Activated CD4-positive, alpha-beta T cell treated with anti-CD3 and anti-CD28 coated beads, Interleukin-2, amount 50 U/mL, for 1 hour (primary cell): Measurements from ENCODE around the gene SEMA5A.

Experiments
- DNase-seq: peaks from one replicate; pipeline ENCODE4 v3.0.0-alpha.2; 2020

Gene SEMA5A

GRCh38 chr5:9045946-9046345 lies 499.9 kb downstream of the SEMA5A start:
- DNase-seq = no peak

- DNase-seq = no peak
These were observed 503.6 kb downstream of the SEMA5A start for GRCh38 chr5:9042241-9042640.

GRCh38 chr5:9040475-9040874 lies 505.4 kb downstream of the SEMA5A start:
- DNase-seq = no peak

GRCh38 chr5:9037048-9037447 lies 508.8 kb downstream of the SEMA5A start:
- DNase-seq = no peak

GRCh38 chr5:9035346-9035745 lies 510.5 kb downstream of the SEMA5A start:
- DNase-seq = no peak

GRCh38 chr5:9034649-9035048 lies 511.2 kb downstream of the SEMA5A start:
- no peak for DNase-seq

GRCh38 chr5:9033524-9033923 lies 512.4 kb downstream of the SEMA5A start:
- DNase-seq = no peak

GRCh38 chr5:9025942-9026341 lies 519.9 kb downstream of the SEMA5A start:
- no peak for DNase-seq

- DNase-seq = no peak
These were observed 524.9 kb downstream of the SEMA5A start for GRCh38 chr5:9020996-9021395.

- no peak for DNase-seq
These were observed 530.0 kb downstream of the SEMA5A start for GRCh38 chr5:9015937-9016270.

- DNase-seq = no peak
These were observed 530.5 kb downstream of the SEMA5A start for GRCh38 chr5:9015260-9015936.

- no peak for DNase-seq
These were observed 532.7 kb downstream of the SEMA5A start for GRCh38 chr5:9013147-9013546.

GRCh38 chr5:9009931-9010651 lies 535.8 kb downstream of the SEMA5A start:
- no peak for DNase-seq

GRCh38 chr5:8997542-8998070 lies 548.3 kb downstream of the SEMA5A start:
- no peak for DNase-seq

- DNase-seq = no peak
These were observed 552.8 kb downstream of the SEMA5A start for GRCh38 chr5:8993031-8993430.
